HepG2 (cell line): ENCODE measurements around the gene RTP5. TPM values are rescaled to one million over a fixed set of nuclear protein-coding genes. Genes with fewer than 3 reads are reported as not detected.

Source experiments
- HMGXB4 ChIP-seq, 2 experiments: sonication (generic) in 1 of 2; formaldehyde crosslinking in 1 of 2; IDR thresholded peaks; 2 replicates each; pipeline versions ENCODE4 v1.4.0 to v1.6.1; 2018 to 2020; ENCODE audit warnings: missing genetic modification reagents in 2 of 2, borderline replicate concordance in 1 of 2, low read depth in 1 of 2, mild to moderate bottlenecking in 1 of 2, missing biosample characterization in 1 of 2
- HNF4G ChIP-seq, 2 experiments: sonication (generic) in 1 of 2; formaldehyde crosslinking in 1 of 2; IDR thresholded peaks; 2 replicates each; pipeline versions ENCODE4 v1.4.0 to v1.6.1; 2011 to 2020; ENCODE audit warnings: borderline replicate concordance in 2 of 2, low read depth in 2 of 2, mild to moderate bottlenecking in 2 of 2, low read length in 1 of 2, missing genetic modification reagents in 1 of 2, moderate library complexity in 1 of 2
- IKZF4 ChIP-seq: sonication (generic); formaldehyde crosslinking; IDR thresholded peaks from 2 replicates; pipeline ENCODE4 v1.5.1; 2020; ENCODE audit warnings: borderline replicate concordance, mild to moderate bottlenecking, low read depth, missing genetic modification reagents; ENCODE audit errors: not compliant biosample characterization
- LCORL ChIP-seq, 2 experiments: fragments of 450-650 bp in 1 of 2; sonication (generic) in 1 of 2; formaldehyde crosslinking in 1 of 2; IDR thresholded peaks; 2 replicates each; pipeline versions ENCODE4 v1.5.0 to v1.6.1; 2017 to 2020; ENCODE audit warnings: antibody characterized with exemption in 1 of 2, missing genetic modification reagents in 1 of 2
- MNT ChIP-seq: fragments of 450-650 bp; IDR thresholded peaks from 2 replicates; pipeline ENCODE4 v1.6.1; 2016
- ONECUT2 ChIP-seq: sonication (generic); formaldehyde crosslinking; IDR thresholded peaks from 2 replicates; pipeline ENCODE4 v1.4.0; 2020; ENCODE audit warnings: missing genetic modification reagents
- PATZ1 ChIP-seq: sonication (generic); formaldehyde crosslinking; IDR thresholded peaks from 2 replicates; pipeline ENCODE4 v1.4.0; 2020; ENCODE audit warnings: missing genetic modification reagents
- PAX8 ChIP-seq: sonication (generic); formaldehyde crosslinking; IDR thresholded peaks from 2 replicates; pipeline ENCODE4 v1.8.0; 2022; ENCODE audit warnings: mild to moderate bottlenecking, missing genetic modification reagents, borderline replicate concordance
- PAXIP1 ChIP-seq: sonication (generic); formaldehyde crosslinking; conservative IDR thresholded peaks from 2 replicates; pipeline ENCODE4 v1.4.0; 2020; ENCODE audit warnings: mild to moderate bottlenecking, missing genetic modification reagents, moderate library complexity
- TRIM24 ChIP-seq: sonication (generic); formaldehyde crosslinking; IDR thresholded peaks from 2 replicates; pipeline ENCODE4 v1.8.0; 2022; ENCODE audit warnings: mild to moderate bottlenecking, missing genetic modification reagents
- YY1 ChIP-seq: IDR thresholded peaks from 2 replicates; pipeline ENCODE4 v1.6.1; 2011; ENCODE audit warnings: low read length, low read depth, moderate library complexity, mild to moderate bottlenecking; ENCODE audit not compliant: insufficient read depth, insufficient replicate concordance
- ZBTB7A ChIP-seq: sonication (generic); formaldehyde crosslinking; IDR thresholded peaks from 2 replicates; pipeline ENCODE4 v1.8.0; 2022; ENCODE audit warnings: mild to moderate bottlenecking, missing genetic modification reagents
- polyA plus RNA-seq, 8 experiments: library from polyadenylated mRNA; depleted of rRNA in 3 of 8; stranded (reverse) in 7 of 8; unstranded in 1 of 8; fragments of >200 nt; fragmentation: Illumina TruSeq in 4 of 8; extraction: Trizol in 4 of 8; gene quantifications; 2 replicates each; pipeline versions ENCODE4 v1.2.1 to v1.2.3, GENCODE V29; 2011 to 2016; ENCODE audit warnings: low read depth in 4 of 8, missing spikeins in 1 of 8, mixed read lengths in 1 of 8; ENCODE audit not compliant: insufficient read depth in 1 of 8
- total RNA-seq, 5 experiments: library from RNA; depleted of rRNA; stranded (reverse); fragments of >200 nt; fragmentation: Illumina TruSeq; extraction: Trizol; gene quantifications; 2 replicates each; pipeline ENCODE4 v1.2.3, GENCODE V29; 2016; ENCODE audit warnings: low read depth in 1 of 5
- TF ChIP-seq, protein P1 (sequence below): sonication (generic); formaldehyde crosslinking; IDR thresholded peaks from 2 replicates; pipeline ENCODE4 v1.5.0; 2020; ENCODE audit warnings: missing genetic modification reagents
- TF ChIP-seq, protein P2 (sequence below): sonication (generic); formaldehyde crosslinking; IDR thresholded peaks from 2 replicates; pipeline ENCODE4 v1.4.0; 2020; ENCODE audit warnings: low read depth, mild to moderate bottlenecking, missing genetic modification reagents

RTP5 gene
- total and polyA plus RNA-seq, 2 of the 13 experiments (the other 11 are each of a cell fraction or from before 2014, with no cell fraction given): not detected

GRCh38 chr2:241905716-241906377 is 36.3 kb downstream of the RTP5 start (continued):
- TF ChIP-seq MNT (no peak), PAXIP1 (0 out of 2 replicates have a peak, but pooled peaks have one; percentile 19), IKZF4 (CRISPR knock-in tag) (peak; percentile 45), ONECUT2 (CRISPR knock-in tag) (no peak), TRIM24 (no peak), PAX8 (CRISPR knock-in tag) (no peak), HMGXB4 (CRISPR knock-in tag; IDR thresholded peaks at IDR 0.05; ENCODE audit: borderline replicate concordance in 1 of 2, low read depth in 1 of 2) (no peak), LCORL (IDR thresholded peaks at IDR 0.05) (no peak), LCORL (CRISPR knock-in tag; IDR thresholded peaks at IDR 0.05) (0 out of 2 replicates have a peak, but pooled peaks have one; percentile 21), PATZ1 (peak; percentile 48; the same call in 1 of the 2 replicates), HNF4G (IDR thresholded peaks at IDR 0.05; ENCODE audit: borderline replicate concordance, low read depth, low read length) (peak; percentile 28; the same call in 1 of the 2 replicates), HNF4G (CRISPR knock-in tag; IDR thresholded peaks at IDR 0.05; ENCODE audit: borderline replicate concordance, low read depth) (no peak), ZBTB7A (CRISPR knock-in tag) (0 out of 2 replicates have a peak, but pooled peaks have one; percentile 22), YY1 (no peak)
- TF ChIP-seq, protein P1, sequence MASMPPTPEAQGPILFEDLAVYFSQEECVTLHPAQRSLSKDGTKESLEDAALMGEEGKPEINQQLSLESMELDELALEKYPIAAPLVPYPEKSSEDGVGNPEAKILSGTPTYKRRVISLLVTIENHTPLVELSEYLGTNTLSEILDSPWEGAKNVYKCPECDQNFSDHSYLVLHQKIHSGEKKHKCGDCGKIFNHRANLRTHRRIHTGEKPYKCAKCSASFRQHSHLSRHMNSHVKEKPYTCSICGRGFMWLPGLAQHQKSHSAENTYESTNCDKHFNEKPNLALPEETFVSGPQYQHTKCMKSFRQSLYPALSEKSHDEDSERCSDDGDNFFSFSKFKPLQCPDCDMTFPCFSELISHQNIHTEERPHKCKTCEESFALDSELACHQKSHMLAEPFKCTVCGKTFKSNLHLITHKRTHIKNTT (CRISPR knock-in tag): no peak
- TF ChIP-seq, protein P2, sequence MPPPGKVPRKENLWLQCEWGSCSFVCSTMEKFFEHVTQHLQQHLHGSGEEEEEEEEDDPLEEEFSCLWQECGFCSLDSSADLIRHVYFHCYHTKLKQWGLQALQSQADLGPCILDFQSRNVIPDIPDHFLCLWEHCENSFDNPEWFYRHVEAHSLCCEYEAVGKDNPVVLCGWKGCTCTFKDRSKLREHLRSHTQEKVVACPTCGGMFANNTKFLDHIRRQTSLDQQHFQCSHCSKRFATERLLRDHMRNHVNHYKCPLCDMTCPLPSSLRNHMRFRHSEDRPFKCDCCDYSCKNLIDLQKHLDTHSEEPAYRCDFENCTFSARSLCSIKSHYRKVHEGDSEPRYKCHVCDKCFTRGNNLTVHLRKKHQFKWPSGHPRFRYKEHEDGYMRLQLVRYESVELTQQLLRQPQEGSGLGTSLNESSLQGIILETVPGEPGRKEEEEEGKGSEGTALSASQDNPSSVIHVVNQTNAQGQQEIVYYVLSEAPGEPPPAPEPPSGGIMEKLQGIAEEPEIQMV: peak; percentile 98
